HFFc6 (cell line): Measurements from ENCODE around the gene SLC10A7. TPM values are rescaled to one million over a fixed set of nuclear protein-coding genes. Genes with fewer than 3 reads are reported as not detected.

Experiments
- DNase-seq: peaks from one replicate; pipeline ENCODE4 v3.0.0-alpha.2; 2018
- H3K27ac Mint-ChIP-seq: 2 replicates; pipeline ENCODE4 v1.8.0; 2020; ENCODE audit warnings: mild to moderate bottlenecking, mixed read lengths
- H3K27me3 Mint-ChIP-seq: 2 replicates; pipeline ENCODE4 v1.8.0; 2021; ENCODE audit warnings: mild to moderate bottlenecking, moderate library complexity, mixed read lengths; ENCODE audit not compliant: insufficient read depth
- H3K36me3 Mint-ChIP-seq: 2 replicates; pipeline ENCODE4 v1.8.0; 2021; ENCODE audit warnings: low read depth, mixed read lengths
- H3K4me1 Mint-ChIP-seq: 2 replicates; pipeline ENCODE4 v1.8.0; 2020; ENCODE audit warnings: low read depth, mixed read lengths
- H3K4me3 Mint-ChIP-seq: 2 replicates; pipeline ENCODE4 v1.8.0; 2020; ENCODE audit warnings: mild to moderate bottlenecking, moderate library complexity, mixed read lengths
- H3K9me3 Mint-ChIP-seq: 2 replicates; pipeline ENCODE4 v1.8.0; 2020; ENCODE audit warnings: mild to moderate bottlenecking, mixed read lengths
- total RNA-seq, 6 experiments: library from RNA; stranded (reverse); fragmentation: NEBNext Ultra II Directional; extraction: Animal tissue kit (Norgen Biotek cat#: 25700); gene quantifications; 2 replicates in 1 of 6; 3 replicates in 5 of 6; pipeline ENCODE4 v1.2.3, GENCODE V29; 2021
- TF ChIP-seq, protein P1 (sequence below): fragments of 200-600 bp; sonication (generic); IDR thresholded peaks from 2 replicates; pipeline ENCODE4 v1.5.0; 2021; ENCODE audit warnings: antibody characterized with exemption, mild to moderate bottlenecking

SLC10A7 gene
- total RNA-seq, 6 experiments from 2014 or later, result 8.8 to 13.2 (median 10.7) TPM

DNA sequence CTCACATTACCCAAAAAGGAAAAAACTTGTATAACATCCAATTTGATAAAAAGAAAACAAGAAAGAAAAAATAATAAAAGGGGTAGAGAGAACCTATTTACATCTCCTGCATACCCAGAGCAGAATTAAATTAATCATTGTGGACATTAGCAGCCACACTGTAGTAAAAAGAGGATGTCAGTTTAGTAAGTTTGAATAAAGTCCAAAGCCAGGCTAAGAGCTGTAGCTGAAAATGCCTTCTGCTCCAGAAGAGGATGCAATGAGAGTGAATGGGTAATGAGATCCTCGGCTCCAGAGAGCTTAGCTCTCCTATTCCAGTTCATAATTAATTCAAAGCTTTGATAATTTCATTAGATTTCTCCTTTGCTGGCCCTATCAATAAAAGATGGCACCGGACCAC is 78.2 kb downstream of the SLC10A7 start:
- TF ChIP-seq, protein P1, sequence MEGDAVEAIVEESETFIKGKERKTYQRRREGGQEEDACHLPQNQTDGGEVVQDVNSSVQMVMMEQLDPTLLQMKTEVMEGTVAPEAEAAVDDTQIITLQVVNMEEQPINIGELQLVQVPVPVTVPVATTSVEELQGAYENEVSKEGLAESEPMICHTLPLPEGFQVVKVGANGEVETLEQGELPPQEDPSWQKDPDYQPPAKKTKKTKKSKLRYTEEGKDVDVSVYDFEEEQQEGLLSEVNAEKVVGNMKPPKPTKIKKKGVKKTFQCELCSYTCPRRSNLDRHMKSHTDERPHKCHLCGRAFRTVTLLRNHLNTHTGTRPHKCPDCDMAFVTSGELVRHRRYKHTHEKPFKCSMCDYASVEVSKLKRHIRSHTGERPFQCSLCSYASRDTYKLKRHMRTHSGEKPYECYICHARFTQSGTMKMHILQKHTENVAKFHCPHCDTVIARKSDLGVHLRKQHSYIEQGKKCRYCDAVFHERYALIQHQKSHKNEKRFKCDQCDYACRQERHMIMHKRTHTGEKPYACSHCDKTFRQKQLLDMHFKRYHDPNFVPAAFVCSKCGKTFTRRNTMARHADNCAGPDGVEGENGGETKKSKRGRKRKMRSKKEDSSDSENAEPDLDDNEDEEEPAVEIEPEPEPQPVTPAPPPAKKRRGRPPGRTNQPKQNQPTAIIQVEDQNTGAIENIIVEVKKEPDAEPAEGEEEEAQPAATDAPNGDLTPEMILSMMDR, result no peak
- DNase-seq, result no peak
- peaks cover 18% of the 10 kb centered on the region for H3K36me3 Mint-ChIP-seq
- no peaks in the 10 kb centered on the region for H3K9me3 Mint-ChIP-seq
- H3K4me3 Mint-ChIP-seq, result peak overlapping the region; percentile 38; the same call in 1 of the 2 replicates
- H3K27me3 Mint-ChIP-seq, result no peaks in the 10 kb centered on the region
- H3K4me1 Mint-ChIP-seq, result peaks cover 41% of the 10 kb centered on the region
- H3K27ac Mint-ChIP-seq, result peak overlapping the region; percentile 82

DNA sequence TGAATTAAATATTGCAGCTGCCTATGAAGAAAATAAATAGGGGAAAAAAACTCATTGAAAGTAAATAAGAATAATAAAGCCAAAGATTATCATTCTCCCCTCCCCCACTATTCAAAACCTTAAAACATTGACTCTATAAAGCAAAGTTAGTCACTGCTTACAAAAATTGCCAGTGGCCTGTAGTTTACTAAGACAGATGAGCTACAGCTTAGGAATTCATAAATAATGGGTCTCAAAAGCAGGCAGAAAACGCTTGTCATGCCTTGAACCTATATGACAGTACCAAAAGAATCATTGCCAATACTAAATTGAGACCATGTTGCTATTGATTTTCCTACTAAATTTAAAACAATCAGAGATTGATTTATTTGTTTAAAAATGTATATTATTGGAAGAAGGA is 78.9 kb downstream of the SLC10A7 start:
- peak; percentile 73 for DNase-seq
- Mint-ChIP-seq H3K27me3 (no peaks in the 10 kb centered on the region), H3K4me1 (peaks cover 48% of the 10 kb centered on the region), H3K9me3 (no peaks in the 10 kb centered on the region), H3K4me3 (peak overlapping the region; percentile 38; the same call in 1 of the 2 replicates), H3K36me3 (peaks cover 18% of the 10 kb centered on the region), H3K27ac (peak overlapping the region; percentile 82)
- TF ChIP-seq, protein P1, result no peak

DNA sequence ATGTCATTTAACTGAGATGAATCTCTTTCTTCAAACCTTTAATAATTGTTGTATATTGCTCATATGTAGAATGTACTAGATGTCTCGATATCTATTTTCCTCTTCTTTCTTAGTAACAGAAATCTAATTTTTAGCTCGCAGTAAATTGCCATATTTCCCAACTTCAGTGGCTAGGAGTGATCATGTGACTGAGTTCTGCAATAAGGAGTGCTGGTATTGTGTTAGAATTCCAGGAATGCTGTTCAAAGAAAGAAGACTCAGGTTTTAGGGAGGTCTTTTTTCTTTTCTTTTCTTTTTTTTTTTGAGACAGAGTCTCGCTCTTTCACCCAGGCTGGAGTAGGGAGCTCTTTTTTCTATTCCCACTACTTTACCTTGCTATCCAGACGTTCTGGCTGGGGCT is 81.7 kb downstream of the SLC10A7 start:
- peaks cover 64% of the 10 kb centered on the region for H3K4me1 Mint-ChIP-seq
- no peak overlapping the region for H3K27ac Mint-ChIP-seq

DNA sequence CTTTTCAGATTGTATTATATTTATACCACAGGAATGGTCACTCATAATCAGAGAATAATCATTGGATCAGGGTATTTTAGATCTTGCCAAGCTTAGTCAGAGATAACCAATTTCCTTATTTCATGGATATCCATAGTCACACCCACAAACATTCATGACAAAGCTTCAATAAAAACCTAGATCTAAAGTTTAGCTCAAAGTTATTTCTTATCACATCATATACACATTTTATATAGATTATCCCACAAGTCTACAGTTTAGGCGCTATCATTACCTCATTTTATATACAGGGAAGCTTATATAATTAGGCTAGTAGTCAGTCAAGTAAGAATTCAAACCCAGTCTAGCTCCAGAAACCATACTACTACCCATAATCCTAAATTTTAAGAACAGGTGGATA is 82.3 kb downstream of the SLC10A7 start:
- TF ChIP-seq, protein P1, result no peak
- Mint-ChIP-seq H3K27me3 (no peaks in the 10 kb centered on the region), H3K4me1 (peaks cover 63% of the 10 kb centered on the region), H3K36me3 (peaks cover 5% of the 10 kb centered on the region; the same call in 1 of the 2 replicates), H3K9me3 (no peaks in the 10 kb centered on the region), H3K4me3 (no peak overlapping the region), H3K27ac (no peak overlapping the region)
- no peak for DNase-seq

More for the DNA sequence above, 81.7 kb downstream of the SLC10A7 start:
- H3K36me3 Mint-ChIP-seq, result peaks cover 5% of the 10 kb centered on the region
- no peak overlapping the region for H3K4me3 Mint-ChIP-seq
- H3K27me3 Mint-ChIP-seq, result no peaks in the 10 kb centered on the region
- no peak for DNase-seq
- H3K9me3 Mint-ChIP-seq, result no peaks in the 10 kb centered on the region
- TF ChIP-seq, protein P1, result no peak

DNA sequence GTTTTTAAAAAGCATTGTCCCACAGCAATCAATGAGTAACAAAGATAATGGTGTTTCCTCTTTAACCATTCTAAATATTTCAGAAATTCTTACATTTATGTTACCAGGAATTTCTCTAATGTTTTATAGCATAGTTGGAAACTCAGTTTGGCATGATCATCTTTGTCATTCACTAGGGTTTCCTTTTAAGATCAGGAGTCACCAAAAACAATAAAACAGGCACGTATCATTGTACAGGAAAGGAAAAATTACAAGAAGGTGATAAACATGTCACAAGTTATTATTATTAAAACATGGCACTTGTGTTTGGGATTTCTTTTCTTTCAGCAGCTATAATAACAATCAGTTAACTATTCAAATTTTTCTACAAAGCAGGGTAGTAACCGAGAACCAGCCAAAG is 84.0 kb downstream of the SLC10A7 start:
- Mint-ChIP-seq H3K9me3 (no peaks in the 10 kb centered on the region), H3K27me3 (no peaks in the 10 kb centered on the region), H3K36me3 (peaks cover 5% of the 10 kb centered on the region; the same call in 1 of the 2 replicates), H3K4me3 (no peak overlapping the region), H3K27ac (peak overlapping the region; percentile 1; the same call in 1 of the 2 replicates), H3K4me1 (peaks cover 46% of the 10 kb centered on the region)
- no peak for DNase-seq
- TF ChIP-seq, protein P1, result no peak
